HepG2 (cell line): ENCODE data around the gene DOHH. TPM values are rescaled to one million over a fixed set of nuclear protein-coding genes. Genes with fewer than 3 reads are reported as not detected.

Experiments used
- CREBL2 ChIP-seq: sonication (generic); formaldehyde crosslinking; IDR thresholded peaks from 2 replicates; pipeline ENCODE4 v1.8.1; 2023; ENCODE audit warnings: missing genetic modification reagents, mild to moderate bottlenecking, borderline replicate concordance
- GTF3A ChIP-seq: sonication (generic); formaldehyde crosslinking; conservative IDR thresholded peaks from 2 replicates; pipeline ENCODE4 v1.4.0; 2020; ENCODE audit warnings: mild to moderate bottlenecking, missing genetic modification reagents
- HDAC1 ChIP-seq: sonication (generic); formaldehyde crosslinking; IDR thresholded peaks from 2 replicates; pipeline ENCODE4 v1.5.1; 2020; ENCODE audit warnings: mild to moderate bottlenecking, missing genetic modification reagents
- HES4 ChIP-seq: sonication (generic); formaldehyde crosslinking; IDR thresholded peaks from 2 replicates; pipeline ENCODE4 v1.9.0; 2021; ENCODE audit warnings: mild to moderate bottlenecking, missing genetic modification reagents, borderline replicate concordance
- HMG20A ChIP-seq: IDR thresholded peaks from 2 replicates; pipeline ENCODE4 v1.6.1; 2016; ENCODE audit warnings: borderline replicate concordance
- HMGA1 ChIP-seq: sonication (generic); formaldehyde crosslinking; conservative IDR thresholded peaks from 2 replicates; pipeline ENCODE4 v1.4.0; 2020; ENCODE audit warnings: missing genetic modification reagents
- HNRNPLL ChIP-seq: fragments of 200-400 bp; formaldehyde crosslinking; IDR thresholded peaks from 2 replicates; pipeline ENCODE4 v1.6.1; 2017; ENCODE audit warnings: mild to moderate bottlenecking, low read depth, low read length; ENCODE audit not compliant: poor library complexity, severe bottlenecking
- KMT2A ChIP-seq: sonication (generic); formaldehyde crosslinking; IDR thresholded peaks from 2 replicates; pipeline ENCODE4 v1.4.0; 2020; ENCODE audit warnings: missing genetic modification reagents
- MAZ ChIP-seq, 2 experiments: sonication (generic) in 1 of 2; formaldehyde crosslinking in 1 of 2; IDR thresholded peaks; 2 replicates each; pipeline versions ENCODE4 v1.5.0 to v1.6.1; 2012 to 2020; ENCODE audit warnings: low read depth in 2 of 2, mild to moderate bottlenecking in 2 of 2, borderline replicate concordance in 1 of 2, improper control_type of control experiment in 1 of 2, low read length in 1 of 2, missing genetic modification reagents in 1 of 2, moderate library complexity in 1 of 2
- MTF2 ChIP-seq: sonication (generic); formaldehyde crosslinking; IDR thresholded peaks from 2 replicates; pipeline ENCODE4 v1.5.0; 2020; ENCODE audit warnings: missing genetic modification reagents, borderline replicate concordance
- NFE2L2 ChIP-seq: fragments of 150-350 bp; IDR thresholded peaks from 2 replicates; pipeline ENCODE4 v1.6.1; 2014; ENCODE audit warnings: low read length
- NR2F6 ChIP-seq, 2 experiments: IDR thresholded peaks; 2 replicates each; pipeline ENCODE4 v1.6.1; 2016; ENCODE audit warnings: antibody characterized with exemption in 1 of 2, mild to moderate bottlenecking in 1 of 2
- PAX8 ChIP-seq: sonication (generic); formaldehyde crosslinking; IDR thresholded peaks from 2 replicates; pipeline ENCODE4 v1.8.0; 2022; ENCODE audit warnings: mild to moderate bottlenecking, missing genetic modification reagents, borderline replicate concordance
- RFXAP ChIP-seq: sonication (generic); formaldehyde crosslinking; IDR thresholded peaks from 2 replicates; pipeline ENCODE4 v1.4.0; 2020; ENCODE audit warnings: missing genetic modification reagents, borderline replicate concordance
- SP5 ChIP-seq: IDR thresholded peaks from 2 replicates; pipeline ENCODE4 v1.6.1; 2016; ENCODE audit warnings: low read depth, borderline replicate concordance
- TAF1 ChIP-seq: sonication (generic); formaldehyde crosslinking; IDR thresholded peaks from 2 replicates; pipeline ENCODE4 v1.4.0; 2020; ENCODE audit warnings: missing genetic modification reagents
- TBX2 ChIP-seq: sonication (generic); formaldehyde crosslinking; IDR thresholded peaks from 2 replicates; pipeline ENCODE4 v1.5.0; 2020; ENCODE audit warnings: missing genetic modification reagents, mild to moderate bottlenecking, borderline replicate concordance
- TBX3 ChIP-seq: fragments of 450-650 bp; IDR thresholded peaks from 2 replicates; pipeline ENCODE4 v1.6.1; 2017; ENCODE audit warnings: antibody characterized with exemption, mild to moderate bottlenecking, inconsistent platforms, borderline replicate concordance
- TEAD3 ChIP-seq: optimal IDR thresholded peaks from 2 replicates; pipeline ENCODE3; 2016; ENCODE audit warnings: borderline replicate concordance
- XBP1 ChIP-seq: sonication (generic); formaldehyde crosslinking; IDR thresholded peaks from 2 replicates; pipeline ENCODE4 v1.5.0; 2020; ENCODE audit warnings: missing genetic modification reagents
- ZFP91 ChIP-seq: sonication (generic); formaldehyde crosslinking; IDR thresholded peaks from 2 replicates; pipeline ENCODE4 v1.9.0; 2022; ENCODE audit warnings: missing genetic modification reagents, mild to moderate bottlenecking, borderline replicate concordance
- ZNF253 ChIP-seq: sonication (generic); formaldehyde crosslinking; IDR thresholded peaks from 2 replicates; pipeline ENCODE4 v1.8.0; 2022; ENCODE audit warnings: mild to moderate bottlenecking, missing genetic modification reagents, borderline replicate concordance
- polyA plus RNA-seq, 8 experiments: library from polyadenylated mRNA; depleted of rRNA in 3 of 8; stranded (reverse) in 7 of 8; unstranded in 1 of 8; fragments of >200 nt; fragmentation: Illumina TruSeq in 4 of 8; extraction: Trizol in 4 of 8; gene quantifications; 2 replicates each; pipeline versions ENCODE4 v1.2.1 to v1.2.3, GENCODE V29; 2011 to 2016; ENCODE audit warnings: low read depth in 4 of 8, missing spikeins in 1 of 8, mixed read lengths in 1 of 8; ENCODE audit not compliant: insufficient read depth in 1 of 8
- total RNA-seq, 5 experiments: library from RNA; depleted of rRNA; stranded (reverse); fragments of >200 nt; fragmentation: Illumina TruSeq; extraction: Trizol; gene quantifications; 2 replicates each; pipeline ENCODE4 v1.2.3, GENCODE V29; 2016; ENCODE audit warnings: low read depth in 1 of 5
- TF ChIP-seq, protein P1 (sequence below): IDR thresholded peaks from 2 replicates; pipeline ENCODE4 v1.6.1; 2018; ENCODE audit warnings: missing genetic modification reagents
- TF ChIP-seq, protein P2 (sequence below): sonication (generic); formaldehyde crosslinking; IDR thresholded peaks from 2 replicates; pipeline ENCODE4 v1.8.1; 2023; ENCODE audit warnings: mild to moderate bottlenecking, moderate library complexity, missing genetic modification reagents

Gene DOHH
- total and polyA plus RNA-seq, 2 of the 13 experiments (the other 11 are each of a cell fraction or from before 2014, with no cell fraction given), result 3.5 to 13.7 TPM

- TF ChIP-seq, protein P1, sequence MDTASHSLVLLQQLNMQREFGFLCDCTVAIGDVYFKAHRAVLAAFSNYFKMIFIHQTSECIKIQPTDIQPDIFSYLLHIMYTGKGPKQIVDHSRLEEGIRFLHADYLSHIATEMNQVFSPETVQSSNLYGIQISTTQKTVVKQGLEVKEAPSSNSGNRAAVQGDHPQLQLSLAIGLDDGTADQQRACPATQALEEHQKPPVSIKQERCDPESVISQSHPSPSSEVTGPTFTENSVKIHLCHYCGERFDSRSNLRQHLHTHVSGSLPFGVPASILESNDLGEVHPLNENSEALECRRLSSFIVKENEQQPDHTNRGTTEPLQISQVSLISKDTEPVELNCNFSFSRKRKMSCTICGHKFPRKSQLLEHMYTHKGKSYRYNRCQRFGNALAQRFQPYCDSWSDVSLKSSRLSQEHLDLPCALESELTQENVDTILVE (CRISPR knock-in tag), result no peak
- TF ChIP-seq TBX3, result no peak
- no peak for TF ChIP-seq HMG20A (CRISPR knock-in tag)
- TF ChIP-seq MAZ (IDR thresholded peaks at IDR 0.05; ENCODE audit: borderline replicate concordance, low read depth, low read length), result no peak
- 0 out of 2 replicates have a peak, but pooled peaks have one; percentile 16 for TF ChIP-seq MAZ (CRISPR knock-in tag; IDR thresholded peaks at IDR 0.05; ENCODE audit: low read depth)
- TF ChIP-seq MTF2 (CRISPR knock-in tag), result 0 out of 2 replicates have a peak, but pooled peaks have one; percentile 3
- TF ChIP-seq RFXAP (CRISPR knock-in tag), result 0 out of 2 replicates have a peak, but pooled peaks have one; percentile 22
- TF ChIP-seq HDAC1, result peak; percentile 53
- TF ChIP-seq, protein P2, sequence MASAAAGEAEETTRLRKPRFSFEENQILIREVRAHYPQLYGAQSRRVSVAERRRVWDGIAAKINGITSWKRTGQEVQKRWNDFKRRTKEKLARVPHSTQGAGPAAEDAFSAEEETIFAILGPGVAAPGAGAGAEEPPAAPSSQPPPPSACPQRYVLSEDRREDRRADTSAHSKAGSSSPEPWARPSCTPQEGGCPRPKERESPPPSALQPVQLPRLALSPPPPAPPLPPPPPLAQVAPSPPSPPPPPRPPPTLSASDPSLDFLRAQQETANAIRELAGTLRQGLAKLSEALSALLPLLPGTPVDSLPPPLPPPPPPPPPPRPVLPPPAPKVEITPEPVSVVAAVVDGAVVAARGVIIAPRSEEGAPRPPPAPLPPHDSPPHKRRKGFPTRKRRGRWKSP, result no peak
- TF ChIP-seq HES4 (CRISPR knock-in tag), result 0 out of 2 replicates have a peak, but pooled peaks have one; percentile 53
- TF ChIP-seq SP5, result peak; percentile 57
- TF ChIP-seq NR2F6 (IDR thresholded peaks at IDR 0.05), result no peak
- 0 out of 2 replicates have a peak, but pooled peaks have one; percentile 40 for TF ChIP-seq NR2F6 (CRISPR knock-in tag; IDR thresholded peaks at IDR 0.05)
- no peak for TF ChIP-seq NFE2L2
- TF ChIP-seq CREBL2, result no peak
- TF ChIP-seq HMGA1 (CRISPR knock-in tag), result no peak
- peak; percentile 49; the same call in 1 of the 2 replicates for TF ChIP-seq TBX2 (CRISPR knock-in tag)
- peak; percentile 45; the same call in 1 of the 2 replicates for TF ChIP-seq TAF1 (CRISPR knock-in tag)
- 0 out of 2 replicates have a peak, but pooled peaks have one; percentile 21 for TF ChIP-seq KMT2A (CRISPR knock-in tag)
- TF ChIP-seq ZNF253 (CRISPR knock-in tag), result no peak
- peak; percentile 45 for TF ChIP-seq HNRNPLL
- no peak for TF ChIP-seq XBP1
- peak; percentile 66; the same call in 1 of the 2 replicates for TF ChIP-seq ZFP91 (CRISPR knock-in tag)
- no peak for TF ChIP-seq PAX8 (CRISPR knock-in tag)
- TF ChIP-seq TEAD3 (CRISPR knock-in tag), result peak; percentile 49
- 0 out of 2 replicates have a peak, but pooled peaks have one; percentile 58 for TF ChIP-seq GTF3A (CRISPR knock-in tag)
These were observed 19.9 kb downstream of the DOHH start, which contains the start of gene SMIM24 (continued) for GRCh38 chr19:3480383-3481091.
